ENCODE results near the gene POMC.
A peak's percentile ranks its signal among the peaks of the same experiment; 100 is the strongest.
"Not testable (repeated sequence)": the region's sequence is repeated elsewhere in the genome, so short reads cannot be mapped to it uniquely, and the experiment has no call there.

Gene POMC

DNA sequence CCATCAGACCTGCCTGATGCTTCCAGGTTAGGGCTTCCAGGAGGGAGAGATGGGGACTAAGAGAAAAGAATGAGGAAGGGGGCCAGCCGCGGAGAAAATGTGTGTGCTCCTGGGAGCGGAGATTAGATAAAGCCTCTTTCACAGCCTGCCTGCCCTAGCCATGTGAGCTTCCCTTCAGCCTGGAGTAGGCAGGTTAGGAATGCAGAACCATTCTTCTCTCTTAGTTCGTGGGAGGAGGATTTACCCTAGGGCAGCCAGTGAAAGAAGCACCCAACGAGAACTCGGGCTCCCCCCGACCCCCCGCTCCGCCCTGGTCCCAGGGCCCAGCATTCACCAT is 36.1 kb downstream of the POMC start:
- peak; percentile 39 for DNase-seq (ENCODE audit: low spot score)

DNA sequence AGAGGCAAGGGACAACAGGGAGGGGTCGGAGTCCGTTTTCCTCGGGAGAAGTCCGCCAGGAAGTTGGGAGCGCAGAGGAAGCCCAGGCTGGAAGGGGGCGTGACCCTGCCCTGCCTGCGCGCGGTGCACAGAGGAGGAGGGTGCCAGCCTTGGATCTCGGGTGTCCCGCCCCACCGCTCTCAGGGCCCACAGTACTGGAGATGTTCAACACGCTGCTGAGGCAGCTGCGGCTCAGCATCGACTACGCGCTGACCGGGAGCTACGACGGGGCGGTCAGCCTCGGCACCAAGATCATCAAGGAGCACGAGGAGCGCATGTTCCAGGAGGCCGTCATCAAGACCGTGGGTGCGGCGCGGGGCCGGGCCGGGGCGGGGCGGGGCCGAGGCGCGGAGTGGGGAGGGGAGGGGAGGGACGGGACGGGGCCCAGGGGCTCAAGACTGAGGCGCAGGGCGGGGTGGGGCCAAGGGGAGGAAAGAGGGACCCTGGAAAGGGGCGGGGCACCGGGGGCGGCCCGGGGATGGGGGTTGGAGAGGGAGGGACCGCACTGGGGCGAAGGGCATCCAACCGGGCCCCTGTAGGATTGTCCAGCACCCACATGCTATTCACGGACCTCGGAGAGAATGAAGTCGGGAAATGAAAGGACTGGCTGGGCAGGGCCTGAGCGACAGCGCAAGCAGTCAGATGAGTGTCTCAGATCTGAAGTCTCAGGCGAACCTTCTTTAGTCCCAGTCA is 36.6 kb downstream of the POMC start:
- no peak for DNase-seq (ENCODE audit: low spot score)

GRCh38 chr2:25131253-25131566 is 37.2 kb downstream of the POMC start:
- DNase-seq (ENCODE audit: low spot score): no peak

- DNase-seq (ENCODE audit: low spot score): no peak
These were observed 38.4 kb downstream of the POMC start for GRCh38 chr2:25129901-25130520.

DNA sequence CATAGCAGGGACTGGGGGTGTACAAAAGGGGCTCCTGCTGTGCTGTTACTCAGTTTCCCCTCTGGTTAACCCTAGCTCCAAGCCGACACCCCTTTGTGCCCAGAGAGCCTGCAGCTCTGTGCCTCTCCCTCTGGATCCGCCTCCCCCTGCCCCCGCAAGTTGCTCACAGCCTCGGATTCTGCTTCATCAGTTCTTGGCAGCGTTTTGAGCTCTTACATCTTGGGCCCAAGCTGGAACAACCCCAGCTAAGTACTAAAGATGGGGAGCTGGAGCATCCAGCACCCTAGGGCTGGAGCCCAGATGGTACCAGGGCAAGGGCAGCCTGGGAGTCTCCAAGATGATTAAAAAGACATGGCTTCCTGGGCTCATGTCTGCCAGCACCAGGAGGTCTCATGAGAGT is 40.7 kb downstream of the POMC start:
- no peak for DNase-seq (ENCODE audit: low spot score)

DNA sequence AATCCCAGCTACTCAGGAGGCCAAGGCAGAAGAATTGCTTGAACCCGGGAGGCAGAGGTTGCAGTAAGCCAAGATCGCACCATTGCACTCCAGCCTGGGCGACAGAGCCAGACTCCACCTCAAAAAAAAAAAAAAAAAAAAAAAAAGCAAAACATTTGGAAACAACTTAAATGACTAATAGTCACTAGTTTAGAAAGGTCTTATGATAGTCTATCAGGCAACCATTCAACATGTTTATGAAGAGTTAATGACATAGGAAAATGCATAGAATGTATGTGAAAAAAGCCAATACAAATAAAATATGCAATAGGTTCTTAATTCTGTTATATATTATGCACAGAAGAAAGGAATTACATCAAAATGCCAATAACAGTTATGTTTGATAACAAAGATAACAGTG is 41.3 kb downstream of the POMC start:
- DNase-seq (ENCODE audit: low spot score): not testable (repeated sequence)

- no peak for DNase-seq (ENCODE audit: low spot score)
These were observed 42.4 kb downstream of the POMC start for GRCh38 chr2:25125976-25126375.

DNA sequence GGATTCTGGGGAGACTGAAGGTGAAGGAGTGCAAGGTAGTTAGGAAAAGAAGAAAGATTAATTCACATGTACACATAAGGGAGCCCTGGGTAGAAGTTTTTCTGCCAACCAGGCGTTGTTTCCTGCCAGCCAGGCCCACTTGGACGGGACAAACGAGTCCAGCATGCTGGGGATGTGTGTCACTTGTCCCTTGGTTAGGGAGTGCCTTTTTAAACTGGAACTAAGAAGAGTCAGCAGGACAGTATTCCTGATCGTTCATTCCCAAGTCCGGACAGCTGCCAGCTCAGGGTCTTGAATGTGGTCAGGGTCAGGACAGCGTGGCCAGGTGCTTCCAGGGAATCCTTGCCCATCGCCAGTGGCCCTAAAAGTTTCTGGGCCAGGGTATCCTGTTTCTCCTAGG is 43.2 kb downstream of the POMC start:
- DNase-seq (ENCODE audit: low spot score): no peak

- no peak for DNase-seq (ENCODE audit: low spot score)
These were observed 44.7 kb downstream of the POMC start for GRCh38 chr2:25123682-25124081.

DNA sequence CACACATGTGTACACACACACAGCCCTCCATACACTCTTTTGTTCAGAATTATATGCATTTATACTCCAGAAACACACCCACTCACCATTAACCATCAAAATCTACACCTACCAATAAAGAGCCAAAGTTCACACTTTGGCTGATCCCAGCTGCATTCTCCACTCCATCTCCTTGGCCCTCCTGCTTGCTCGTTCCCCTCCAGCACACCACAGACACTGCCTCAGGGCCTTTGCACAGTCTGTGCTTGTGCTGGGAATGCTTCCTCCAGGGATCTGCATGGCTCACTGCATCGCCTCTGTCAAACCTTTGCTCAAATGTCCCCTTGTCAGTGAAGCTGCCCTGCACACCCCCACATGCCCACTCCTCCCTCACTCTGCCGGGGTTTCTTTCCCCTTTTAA is 46.0 kb downstream of the POMC start:
- no peak for DNase-seq (ENCODE audit: low spot score)

GRCh38 chr2:25119263-25119662 is 49.1 kb downstream of the POMC start:
- DNase-seq (ENCODE audit: low spot score): no peak

GRCh38 chr2:25116956-25117355 is 51.4 kb downstream of the POMC start:
- DNase-seq (ENCODE audit: low spot score): no peak

DNA sequence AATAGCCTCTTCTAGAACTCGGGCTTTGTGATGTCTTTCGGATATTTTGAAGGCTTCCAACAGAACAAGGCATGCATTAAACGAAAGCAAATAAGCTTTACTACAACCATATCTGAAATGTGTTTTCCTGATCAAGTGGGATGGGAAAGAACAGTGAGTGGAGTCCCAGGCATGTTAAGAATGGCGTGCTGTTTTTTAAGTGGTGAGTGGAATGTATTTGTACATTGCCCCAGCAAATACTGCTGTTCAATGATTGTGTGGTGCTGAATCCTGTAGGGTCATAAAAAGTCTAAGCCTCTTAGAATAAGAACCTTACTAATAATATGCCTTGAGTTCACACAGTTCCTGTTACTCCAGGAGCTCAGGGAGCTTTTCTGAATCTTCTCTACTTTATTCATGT is 52.5 kb downstream of the POMC start:
- no peak for DNase-seq (ENCODE audit: low spot score)

DNA sequence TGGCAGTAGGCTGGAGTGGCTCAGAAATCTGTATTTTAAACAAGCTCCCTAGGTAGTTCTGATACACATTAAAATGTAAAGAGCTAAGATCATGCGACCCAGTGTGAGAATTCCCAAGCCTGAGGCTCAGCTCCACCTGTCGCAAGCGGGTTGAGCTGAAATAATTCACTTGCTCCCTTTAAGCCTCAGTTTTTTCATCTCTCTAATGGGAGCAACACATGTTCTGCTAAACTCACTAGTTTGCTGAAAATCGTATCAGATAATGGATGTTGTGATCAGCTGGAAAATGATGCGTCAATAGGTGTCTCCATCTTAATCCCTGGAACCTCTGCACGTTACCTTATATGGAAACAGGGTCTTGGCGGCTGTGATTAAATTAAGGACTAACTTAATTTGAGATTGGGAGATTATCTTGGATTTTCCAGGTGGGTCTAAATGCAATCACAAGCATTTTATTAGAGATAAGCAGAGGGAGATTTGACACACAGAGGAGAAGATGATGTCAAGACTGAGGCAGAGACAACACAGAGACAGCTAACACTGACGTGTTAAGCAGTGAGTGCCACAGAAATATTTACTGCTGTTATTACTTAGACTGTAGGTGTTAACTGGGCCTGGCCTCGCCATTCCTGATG is 53.0 kb downstream of the POMC start:
- no peak for DNase-seq (ENCODE audit: low spot score)

DNA sequence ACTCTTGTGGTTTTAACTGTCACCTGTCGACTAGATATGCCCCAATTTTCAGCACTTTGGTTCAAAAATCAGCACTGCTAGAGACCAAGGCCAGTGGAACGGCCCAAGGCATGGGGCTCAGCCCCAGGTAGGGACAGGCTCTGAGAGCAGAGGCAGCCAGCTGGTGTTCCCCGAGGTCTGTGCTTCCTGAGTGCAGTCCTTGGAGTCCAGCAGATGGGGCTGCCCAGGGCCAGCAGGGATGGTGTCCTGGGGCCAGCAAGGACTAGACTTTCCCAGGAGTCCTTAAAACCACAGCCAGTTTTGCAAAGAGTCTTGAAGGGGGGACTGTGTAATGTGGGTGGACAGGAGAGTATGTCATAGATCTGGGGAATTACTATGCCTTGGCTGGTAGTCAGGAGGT is 56.3 kb downstream of the POMC start:
- no peak for DNase-seq (ENCODE audit: low spot score)

Data from iPS-NIHi11 (cell line).